Stimulated activated CD8-positive, alpha-beta memory T cell treated with anti-CD3 and anti-CD28 coated beads, Interleukin-7, amount 100 ng/mL, for 4 hours (primary cell): ENCODE results near the gene ASCL4.
"Not testable (repeated sequence)": the region's sequence is repeated elsewhere in the genome, so short reads cannot be mapped to it uniquely, and the experiment has no call there.

Source experiments
- DNase-seq, 2 donors: peaks; one replicate each; pipeline ENCODE4 v3.0.0-alpha.2; 2020; ENCODE audit warnings: low read depth in 2 of 2

The ASCL4 gene, protein sequence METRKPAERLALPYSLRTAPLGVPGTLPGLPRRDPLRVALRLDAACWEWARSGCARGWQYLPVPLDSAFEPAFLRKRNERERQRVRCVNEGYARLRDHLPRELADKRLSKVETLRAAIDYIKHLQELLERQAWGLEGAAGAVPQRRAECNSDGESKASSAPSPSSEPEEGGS

DNA sequence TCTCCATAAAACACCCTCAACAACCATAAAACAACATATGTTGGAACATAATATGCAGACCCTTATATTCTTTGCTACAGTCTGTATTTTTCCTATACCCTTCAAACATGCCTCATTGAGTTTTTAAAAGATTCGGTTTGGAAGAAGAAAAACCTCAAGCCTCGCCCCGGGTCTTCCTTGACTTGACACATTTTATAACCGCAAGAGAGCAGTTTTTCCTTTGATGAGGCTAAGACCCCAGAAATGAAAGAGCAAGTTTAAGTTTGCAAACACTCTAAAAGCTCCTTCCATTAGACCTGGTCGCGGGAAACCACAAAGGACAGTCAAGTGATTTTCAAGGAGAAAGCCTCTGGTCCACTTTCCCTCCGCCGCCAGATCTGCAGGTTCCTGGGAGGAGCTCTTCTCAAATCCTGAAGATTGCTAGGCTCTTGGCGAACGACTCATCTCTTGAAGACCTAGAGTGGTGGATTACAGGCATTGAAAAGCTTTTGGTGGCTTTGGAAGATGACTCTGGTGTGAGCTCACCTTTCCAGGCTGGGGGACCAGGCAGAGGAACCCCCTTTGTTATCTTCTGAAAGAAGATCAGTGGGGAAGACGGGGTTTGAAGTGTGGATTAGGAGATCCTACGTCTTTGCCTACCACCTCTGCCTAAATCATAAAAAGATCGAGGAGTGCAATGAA, at the start of gene ASCL4:
TSS of gene ASCL4 (plus strand) at position 356 of the 681 bp plus-strand sequence. CDS start 515 bp downstream, outside the sequence.
- DNase-seq: no peak

DNA sequence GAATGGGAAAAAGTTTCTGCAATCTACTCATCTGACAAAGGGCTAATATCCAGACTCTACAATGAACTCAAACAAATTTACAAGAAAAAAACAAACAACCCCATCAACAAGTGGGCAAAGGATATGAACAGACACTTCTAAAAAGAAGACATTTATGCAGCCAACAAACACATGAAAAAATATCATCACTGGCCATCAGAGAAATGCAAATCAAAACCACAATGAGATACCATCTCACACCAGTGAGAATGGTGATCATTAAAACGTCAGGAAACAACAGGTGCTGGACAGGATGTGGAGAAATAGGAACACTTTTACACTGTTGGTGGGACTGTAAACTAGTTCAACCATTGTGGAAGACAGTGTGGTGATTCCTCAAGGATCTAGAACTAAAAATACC, 47.2 kb upstream of the ASCL4 start:
- not testable (repeated sequence) for DNase-seq

DNA sequence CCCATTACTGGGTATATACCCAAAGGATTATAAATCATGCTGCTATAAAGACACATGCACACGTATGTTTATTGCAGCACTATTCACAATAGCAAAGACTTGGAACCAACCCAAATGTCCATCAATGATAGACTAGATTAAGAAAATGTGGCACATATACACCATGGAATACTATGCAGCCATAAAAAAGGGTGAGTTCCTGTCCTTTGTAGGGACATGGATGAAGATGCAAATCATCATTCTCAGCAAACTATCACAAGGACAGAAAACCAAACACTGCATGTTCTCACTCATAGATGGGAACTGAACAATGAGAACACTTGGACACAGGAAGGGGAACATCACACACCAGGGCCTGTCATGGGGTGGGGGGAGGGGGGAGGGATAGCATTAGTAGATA, 46.8 kb upstream of the ASCL4 start:
- not testable (repeated sequence) for DNase-seq

DNA sequence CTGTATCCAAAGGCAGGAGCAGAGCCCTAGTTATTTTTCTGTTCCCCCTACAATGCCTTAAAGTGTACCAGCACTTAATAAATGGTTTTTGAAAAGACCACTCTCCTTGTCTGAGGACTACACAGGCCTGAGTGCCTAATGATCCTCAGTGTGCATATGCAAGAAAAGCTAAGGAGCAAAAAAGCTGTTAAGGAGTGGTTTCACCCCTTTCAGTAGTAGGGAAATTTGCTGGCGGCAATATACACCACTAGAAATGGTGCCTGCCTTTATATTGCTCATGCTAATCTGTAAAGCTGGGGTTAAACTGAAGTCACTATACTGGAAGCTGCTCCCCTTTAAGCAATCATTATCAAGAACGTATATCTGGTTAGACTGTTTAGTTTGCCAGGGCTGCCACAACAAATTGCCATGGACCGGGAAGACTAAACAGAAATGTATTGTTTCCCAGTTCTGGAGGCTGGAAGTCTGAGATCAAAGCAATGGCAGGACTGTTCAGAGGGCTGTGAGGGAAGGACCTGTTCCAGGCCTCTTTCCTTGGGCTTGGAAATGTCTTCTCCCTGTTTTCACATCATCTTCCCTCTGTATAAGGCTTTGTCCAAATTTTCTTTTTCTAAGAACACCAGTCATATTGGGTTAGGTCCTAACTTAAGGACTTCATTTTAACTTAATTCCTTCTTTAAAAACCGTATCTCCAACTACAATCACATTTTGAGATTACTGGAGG, 43.7 kb upstream of the ASCL4 start:
- DNase-seq: no peak

DNA sequence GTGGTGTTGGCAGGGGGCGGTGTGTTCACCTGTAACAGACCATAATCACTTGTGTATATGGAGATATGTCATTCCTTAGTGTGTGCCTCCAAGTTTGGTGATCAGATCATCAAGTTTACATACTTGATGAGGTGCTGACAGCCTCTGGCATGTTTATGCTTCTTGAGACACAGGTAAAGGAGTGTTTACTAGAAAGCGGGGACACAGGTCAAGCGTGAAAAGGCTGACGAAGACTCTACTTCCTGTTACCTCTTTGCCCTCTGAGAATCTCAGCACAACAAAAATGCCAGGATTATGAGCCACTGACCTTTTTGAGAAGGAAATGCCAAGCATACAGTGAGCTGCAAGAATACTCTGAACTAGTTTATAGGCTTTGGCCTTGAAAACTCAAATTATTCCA, 43.1 kb upstream of the ASCL4 start:
- DNase-seq: no peak

DNA sequence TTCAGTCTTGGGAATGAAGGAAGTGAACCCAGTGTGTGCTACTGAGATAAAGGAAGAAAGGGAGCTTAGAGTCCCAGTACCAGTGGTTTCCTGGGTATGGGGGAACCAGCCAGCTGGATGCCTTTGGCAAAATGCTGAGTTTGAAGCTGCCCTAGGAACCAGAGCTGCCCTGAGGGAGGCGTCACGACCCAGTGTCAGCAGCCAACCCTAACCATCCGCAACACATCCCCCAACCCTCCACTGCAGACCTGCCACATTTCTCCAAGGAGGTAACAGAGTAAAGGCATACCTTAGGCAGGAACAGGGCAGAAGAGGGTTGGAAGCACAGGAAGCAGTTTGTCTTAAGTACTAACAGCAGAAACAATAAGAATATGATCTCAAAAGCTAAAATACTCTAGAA, 42.1 kb upstream of the ASCL4 start:
- no peak for DNase-seq

DNA sequence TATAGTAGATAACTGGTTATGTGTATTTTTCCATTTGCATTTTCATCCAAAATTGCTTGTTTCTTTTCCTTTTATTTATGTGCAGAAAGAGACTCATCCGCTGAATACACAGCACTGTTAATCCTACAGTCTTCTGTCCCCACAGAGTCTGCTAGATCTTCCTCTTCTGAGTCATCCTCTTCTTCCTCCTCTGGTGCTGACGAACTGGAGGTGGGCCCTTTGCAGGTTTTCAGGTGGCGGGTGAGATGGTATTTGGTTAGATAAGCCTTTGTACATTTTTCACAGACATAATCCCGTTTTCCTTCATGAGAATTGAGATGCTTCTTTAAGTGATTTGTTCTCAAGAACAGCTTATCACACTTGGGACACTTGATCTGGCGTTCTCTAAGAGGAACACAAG, 40.4 kb upstream of the ASCL4 start:
- DNase-seq: no peak

DNA sequence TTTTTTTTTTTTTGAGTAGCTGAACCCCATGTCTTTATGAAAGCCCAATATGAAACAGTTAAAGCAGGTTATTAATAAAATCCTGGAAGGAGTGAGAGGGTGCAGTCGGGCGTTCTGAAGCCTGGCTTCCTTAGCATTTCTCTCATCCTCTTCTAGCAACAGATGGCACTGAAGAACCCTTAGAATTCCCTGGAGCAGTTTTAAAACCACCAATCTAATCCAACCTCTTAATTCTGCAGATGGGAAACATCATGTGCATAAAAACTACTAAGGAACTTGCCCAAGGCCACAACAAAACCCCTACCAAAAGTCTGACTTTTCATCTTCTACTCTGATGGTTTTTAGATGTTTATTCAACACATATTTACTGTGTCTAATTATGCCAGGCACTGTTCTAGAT, 38.7 kb upstream of the ASCL4 start:
- no peak for DNase-seq

DNA sequence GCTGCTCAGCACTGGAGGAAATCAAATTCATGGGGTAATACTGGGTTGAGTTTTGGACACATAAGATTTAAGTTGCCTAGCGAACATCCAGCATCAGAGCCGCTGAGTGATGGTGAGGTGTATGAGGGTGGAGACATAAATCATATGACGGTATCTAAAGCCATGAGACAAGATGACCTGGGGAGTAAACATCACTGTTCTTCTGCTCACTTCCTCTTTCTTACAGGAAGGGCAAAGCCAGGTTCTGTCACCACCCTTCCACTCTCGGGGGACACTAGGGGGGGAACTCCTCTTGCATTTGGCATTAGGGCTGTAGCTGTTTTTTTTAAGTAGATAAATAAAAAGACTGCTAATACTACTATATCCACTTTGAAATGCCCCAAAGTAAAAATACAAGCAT, 37.6 kb upstream of the ASCL4 start:
- DNase-seq: no peak

DNA sequence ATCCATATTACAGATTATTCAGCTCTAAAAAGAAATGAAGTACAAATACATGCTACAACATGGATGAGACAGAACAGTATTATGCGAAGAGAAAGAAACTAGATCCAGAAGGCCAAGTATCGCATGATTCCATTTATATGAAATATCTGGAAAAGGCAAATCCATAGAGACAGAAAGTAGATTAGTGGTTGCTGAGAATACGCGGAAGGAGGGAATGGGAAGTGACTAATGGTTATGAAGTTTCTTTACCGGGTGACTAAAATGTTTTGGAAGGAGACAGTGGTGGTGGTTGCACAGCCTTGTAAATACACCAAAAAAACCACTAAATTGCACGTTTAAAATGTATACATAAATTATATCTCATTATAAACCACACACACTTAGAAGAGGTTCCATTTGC, 26.0 kb upstream of the ASCL4 start:
- DNase-seq: no peak

DNA sequence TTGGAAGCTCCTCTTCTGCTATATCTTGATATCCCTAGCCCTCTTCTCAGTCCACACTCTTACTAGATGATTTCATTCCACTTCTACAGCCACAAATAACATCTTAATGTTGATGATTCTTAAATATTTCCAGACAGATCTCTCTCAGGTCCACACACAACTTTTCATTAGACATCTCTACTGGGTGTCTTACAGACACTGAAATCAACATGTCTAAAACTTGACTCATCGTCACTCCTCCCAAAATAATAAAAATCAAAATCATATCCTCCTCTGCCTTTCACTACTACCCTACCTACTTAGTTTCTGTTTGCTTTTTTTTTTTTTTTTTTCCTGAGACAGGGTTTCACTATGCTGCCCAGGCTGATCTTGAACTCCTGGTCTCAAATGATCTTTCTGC, 25.4 kb upstream of the ASCL4 start:
- DNase-seq: no peak

DNA sequence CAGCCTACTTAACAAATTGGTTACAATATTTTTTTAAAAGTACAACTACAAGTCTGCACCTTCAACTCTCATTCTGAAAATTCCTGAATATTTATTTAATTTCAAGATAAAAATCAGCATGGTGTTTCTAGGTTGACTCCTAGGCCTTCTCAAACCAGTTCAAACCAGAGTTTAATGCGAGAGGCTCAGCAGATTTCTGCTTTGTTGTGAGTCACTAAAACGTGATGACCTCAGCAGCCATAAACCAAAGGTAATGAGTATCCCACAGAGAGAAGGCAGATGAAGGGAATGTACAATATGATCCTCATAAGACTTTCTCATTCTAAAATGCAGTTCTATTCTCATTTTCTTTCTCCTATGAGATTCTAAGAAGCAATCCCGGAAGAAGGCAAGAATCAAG, 15.1 kb upstream of the ASCL4 start:
- no peak for DNase-seq

DNA sequence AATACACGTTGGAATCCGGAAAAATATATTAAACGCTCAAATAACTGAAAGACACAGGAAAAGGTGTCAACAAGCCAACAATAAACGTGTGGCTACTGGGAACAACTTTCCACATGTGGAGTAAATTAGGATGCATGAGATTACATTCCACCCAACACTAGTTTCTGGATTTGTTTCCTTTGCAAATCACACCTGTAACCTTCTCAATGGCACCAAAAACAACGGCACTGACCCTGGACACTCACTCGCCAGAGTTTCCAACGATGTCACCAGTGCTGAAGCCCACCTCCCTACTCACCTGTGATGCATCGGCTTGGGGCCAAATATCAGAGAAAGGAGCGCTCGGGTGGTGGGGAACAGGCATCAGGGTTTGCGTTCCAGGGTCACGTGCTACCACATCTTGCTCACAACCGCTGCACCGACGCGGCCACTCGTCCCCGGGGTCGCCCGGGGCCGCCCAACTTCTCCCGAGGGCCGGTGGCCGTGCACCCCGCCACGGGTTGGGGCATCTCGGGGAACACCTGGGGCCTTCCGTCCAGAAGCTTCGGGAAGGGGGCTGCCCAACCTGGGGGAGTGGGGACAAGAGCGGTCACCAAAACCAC, 14.2 kb upstream of the ASCL4 start:
- DNase-seq: peak in 1 of 2 donors; percentile 16

DNA sequence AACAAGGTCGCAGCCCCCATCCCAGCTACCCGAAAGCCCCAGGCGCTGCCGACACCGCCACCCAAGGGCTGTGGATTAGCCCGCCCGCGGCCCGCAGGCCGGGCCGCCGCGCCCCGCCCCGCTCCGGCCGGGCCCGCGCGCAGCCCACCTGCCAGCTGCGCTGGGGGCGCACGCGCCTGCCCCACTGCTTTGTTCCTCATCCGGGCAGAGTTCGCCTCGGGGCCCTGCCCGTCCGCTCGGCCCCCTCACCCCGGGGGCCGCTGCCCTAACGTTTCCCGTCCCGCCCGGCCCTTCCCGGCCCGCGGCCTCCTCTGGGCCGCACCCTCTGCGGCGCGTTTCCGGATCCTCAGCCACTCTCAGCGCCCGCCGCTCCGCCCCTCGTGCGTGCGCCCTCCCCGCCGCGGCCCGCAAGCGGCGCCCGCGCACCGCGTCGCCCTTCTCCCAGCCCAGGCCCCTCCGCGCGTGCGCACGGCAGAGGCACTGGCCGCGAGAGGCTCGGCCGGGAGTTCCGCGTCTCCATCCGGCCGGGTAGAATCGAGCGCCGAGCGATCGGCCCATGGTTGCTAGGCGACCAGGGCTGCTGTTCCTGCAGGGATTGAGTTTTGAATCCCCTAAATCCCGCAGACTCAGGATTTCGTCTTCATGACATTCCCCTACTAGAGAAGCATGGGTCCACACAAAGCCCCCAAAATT, 13.5 kb upstream of the ASCL4 start, which contains the start of gene PRDM4:
TSS of gene PRDM4 (minus strand) at position 329 of the 693 bp plus-strand sequence. CDS start 622 bp downstream, outside the sequence.
- DNase-seq: peak; percentile 68 to 88

DNA sequence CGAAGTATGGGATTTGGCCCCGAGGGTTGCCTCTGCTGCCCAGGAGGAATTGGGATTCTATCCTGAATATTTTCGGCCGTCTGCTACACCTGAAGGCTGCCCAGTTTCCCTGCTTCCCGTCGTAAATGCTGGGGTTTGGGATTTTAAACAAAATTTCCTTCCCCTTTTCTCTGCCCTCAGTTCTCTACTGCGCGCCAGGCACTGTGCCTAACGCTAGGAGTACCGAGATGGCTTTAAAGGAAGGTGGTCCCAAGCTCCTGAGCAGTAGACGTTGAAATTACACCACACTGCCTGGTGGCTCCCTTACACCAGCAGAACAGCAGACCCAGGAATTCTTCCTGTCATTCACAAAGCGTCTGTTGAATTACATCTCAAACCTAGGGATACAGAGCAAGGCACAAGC, 13.0 kb upstream of the ASCL4 start:
- no peak for DNase-seq

DNA sequence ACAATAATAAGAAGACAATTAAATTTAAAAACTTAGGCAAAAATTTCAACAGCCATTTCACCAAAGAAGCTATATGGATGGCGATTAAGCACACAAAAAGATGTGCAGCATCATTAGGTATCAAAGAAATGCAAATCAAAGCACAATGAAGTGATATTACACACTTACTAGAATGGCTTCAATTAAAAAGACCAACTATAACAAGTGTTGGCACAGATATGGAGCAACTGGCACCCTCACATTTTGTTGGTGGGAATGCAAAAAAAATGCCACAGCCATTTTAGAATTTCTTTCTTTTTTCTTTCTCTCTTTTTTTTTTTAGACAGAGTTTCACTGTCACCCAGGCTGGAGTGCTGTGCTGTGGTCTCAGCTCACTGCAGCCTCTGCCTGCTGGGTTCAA, 11.6 kb upstream of the ASCL4 start:
- DNase-seq: no peak

DNA sequence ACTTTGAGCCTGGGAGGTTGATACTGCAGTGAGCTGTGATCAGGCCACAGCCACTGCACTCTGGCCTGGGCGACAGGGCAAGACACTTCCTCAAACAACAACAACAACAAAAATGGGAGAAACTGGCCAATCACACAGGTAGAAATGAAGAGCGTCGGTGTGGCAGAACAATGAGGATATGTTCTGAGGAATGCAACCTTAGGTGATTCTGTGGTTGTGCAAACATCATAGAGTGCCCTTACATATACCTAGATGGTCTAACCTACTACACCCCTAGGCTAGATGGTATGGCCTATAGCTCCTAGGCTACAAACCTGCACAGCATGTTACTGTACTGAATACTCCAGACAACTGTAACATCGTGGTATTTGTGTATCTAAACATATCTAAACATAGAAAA, 9.9 kb upstream of the ASCL4 start:
- DNase-seq: no peak

DNA sequence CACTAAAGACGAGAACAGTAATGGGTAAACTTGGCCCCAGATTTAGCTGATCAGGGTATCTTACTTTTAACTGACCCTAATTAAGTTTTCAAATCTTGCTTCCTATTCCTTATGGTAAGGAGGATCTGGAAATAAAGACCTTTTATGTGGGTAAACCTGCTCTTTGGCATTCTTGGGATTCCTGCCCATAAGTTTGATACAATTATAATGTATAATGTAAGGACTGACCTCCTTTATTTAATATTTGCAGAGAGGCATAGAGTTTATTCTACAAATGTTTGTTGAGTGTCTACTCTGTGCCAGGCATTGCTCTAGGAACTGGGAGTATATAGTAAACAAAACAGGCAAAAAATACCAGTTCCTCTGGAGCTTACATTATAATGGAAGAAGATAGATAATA, 9.2 kb upstream of the ASCL4 start:
- DNase-seq: no peak

DNA sequence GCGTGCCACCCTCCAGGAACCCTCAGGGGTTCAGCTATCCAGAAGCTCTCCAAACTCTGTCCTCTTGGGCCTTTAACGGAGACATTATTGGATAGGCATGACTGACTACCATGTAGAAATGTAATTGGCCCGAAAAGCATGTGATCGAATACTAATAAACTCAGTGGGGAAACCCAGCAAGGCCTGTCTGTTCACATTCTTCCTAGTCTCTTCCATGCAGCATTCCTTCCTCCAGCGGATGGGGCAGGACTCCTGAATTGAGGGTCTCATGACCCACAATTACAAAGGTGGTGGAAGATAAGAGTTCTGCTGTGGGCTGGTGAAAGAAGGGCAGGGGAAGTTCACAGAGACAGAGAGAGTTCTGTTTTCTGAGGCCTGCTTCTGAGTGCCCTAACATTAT, 7.0 kb upstream of the ASCL4 start:
- DNase-seq: no peak

DNA sequence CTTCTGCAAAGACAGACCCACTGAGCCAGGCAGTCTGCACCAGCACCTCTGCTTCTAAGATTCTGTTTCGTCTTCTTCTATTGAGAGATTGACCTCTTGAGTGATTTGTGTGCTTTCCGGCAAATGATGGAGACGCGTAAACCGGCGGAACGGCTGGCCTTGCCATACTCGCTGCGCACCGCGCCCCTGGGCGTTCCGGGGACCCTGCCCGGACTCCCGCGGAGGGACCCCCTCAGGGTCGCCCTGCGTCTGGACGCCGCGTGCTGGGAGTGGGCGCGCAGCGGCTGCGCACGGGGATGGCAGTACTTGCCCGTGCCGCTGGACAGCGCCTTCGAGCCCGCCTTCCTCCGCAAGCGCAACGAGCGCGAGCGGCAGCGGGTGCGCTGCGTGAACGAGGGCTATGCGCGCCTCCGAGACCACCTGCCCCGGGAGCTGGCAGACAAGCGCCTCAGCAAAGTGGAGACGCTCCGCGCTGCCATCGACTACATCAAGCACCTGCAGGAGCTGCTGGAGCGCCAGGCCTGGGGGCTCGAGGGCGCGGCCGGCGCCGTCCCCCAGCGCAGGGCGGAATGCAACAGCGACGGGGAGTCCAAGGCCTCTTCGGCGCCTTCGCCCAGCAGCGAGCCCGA, 703 bp downstream of the ASCL4 start:
- no peak for DNase-seq

DNA sequence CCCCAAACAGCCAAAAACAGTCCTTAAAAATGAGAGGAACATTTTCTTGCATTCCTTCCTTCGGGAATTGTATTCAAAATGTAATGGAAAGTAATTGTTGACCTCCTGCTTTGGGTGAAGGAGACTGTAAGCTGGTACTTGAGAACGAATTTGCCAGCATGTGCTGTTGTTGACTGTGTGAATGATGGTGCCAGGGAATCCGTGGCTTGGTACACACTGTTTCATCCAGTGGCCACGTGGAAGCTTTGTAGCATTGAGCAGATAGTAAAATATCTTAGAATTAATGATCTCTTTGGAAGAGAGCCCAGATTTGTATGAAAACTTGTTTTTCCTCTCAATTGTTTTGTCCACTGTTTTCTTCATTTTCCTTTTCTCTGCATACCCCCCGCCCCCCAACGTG, 1.7 kb downstream of the ASCL4 start:
- DNase-seq: no peak
